CD4-positive, alpha-beta T cell (primary cell): ENCODE measurements around the gene GDF9. TPM values are rescaled to one million over a fixed set of nuclear protein-coding genes. Genes with fewer than 3 reads are reported as not detected.
A peak's percentile ranks its signal among the peaks of the same experiment; 100 is the strongest.

ENCODE experiments used
- ATAC-seq: fragments of 200-7000 bp; cut with Tn5 transposase; one replicate; pipeline ENCODE4 v1.10.0; 2022; ENCODE audit warnings: mild to moderate bottlenecking; ENCODE audit not compliant: poor library complexity
- CTCF ChIA-PET: fragments of 350-600 bp; sonication (Branson Sonifier 250); formaldehyde crosslinking; loops from one replicate; lab custom pipeline; 2021; ENCODE audit warnings: antibody characterized with exemption, inconsistent platforms; lab: Charles Lee
- POLR2A ChIA-PET: fragments of 350-600 bp; sonication (Branson Sonifier 250); formaldehyde crosslinking; loops from one replicate; lab custom pipeline; 2021; ENCODE audit warnings: antibody characterized with exemption, inconsistent platforms; lab: Charles Lee
- DNase-seq, 14 experiments: peaks; one replicate each; pipeline ENCODE4 v3.0.0-alpha.2; 2013 to 2020; ENCODE audit warnings: mixed read lengths in 2 of 14
- H3K27ac ChIP-seq, 2 donors: one replicate each; pipeline versions ENCODE4 v1.5.1 to v1.7.0; 2013; ENCODE audit warnings: low read length in 2 of 2, low read depth in 1 of 2, mild to moderate bottlenecking in 1 of 2
- H3K27me3 ChIP-seq, 2 experiments: 1 replicate in 1 of 2; 2 replicates in 1 of 2; pipeline versions ENCODE4 v1.6.1 to v1.7.0; 2013; ENCODE audit warnings: low read length in 2 of 2, control low read depth in 1 of 2, mild to moderate bottlenecking in 1 of 2, moderate library complexity in 1 of 2; ENCODE audit not compliant: insufficient read depth in 2 of 2, control insufficient read depth in 1 of 2
- H3K36me3 ChIP-seq: one replicate; pipeline ENCODE4 v1.6.1; 2013; ENCODE audit warnings: low read length, control low read depth; ENCODE audit not compliant: insufficient read depth
- H3K4me1 ChIP-seq: one replicate; pipeline ENCODE4 v1.6.1; 2013; ENCODE audit warnings: low read length, control low read depth; ENCODE audit not compliant: insufficient read depth
- H3K4me3 ChIP-seq: one replicate; pipeline ENCODE4 v1.5.1; 2013; ENCODE audit warnings: mild to moderate bottlenecking, low read length, moderate library complexity
- H3K9me3 ChIP-seq, 2 experiments: 1 replicate in 1 of 2; 2 replicates in 1 of 2; pipeline versions ENCODE4 v1.6.1 to v1.7.0; 2013; ENCODE audit warnings: low read length in 2 of 2, mild to moderate bottlenecking in 2 of 2, control low read depth in 1 of 2, moderate library complexity in 1 of 2; ENCODE audit not compliant: control insufficient read depth in 1 of 2, insufficient read depth in 1 of 2
- H3K27ac Mint-ChIP-seq: one replicate; pipeline ENCODE4 v1.8.0; 2020; ENCODE audit warnings: mixed read lengths
- H3K27me3 Mint-ChIP-seq: one replicate; pipeline ENCODE4 v1.8.0; 2021; ENCODE audit warnings: mixed read lengths
- H3K36me3 Mint-ChIP-seq: one replicate; pipeline ENCODE4 v1.8.0; 2021; ENCODE audit warnings: low read depth, mixed read lengths
- H3K4me1 Mint-ChIP-seq: one replicate; pipeline ENCODE4 v1.8.0; 2021; ENCODE audit warnings: low read depth, mixed read lengths
- H3K4me3 Mint-ChIP-seq: one replicate; pipeline ENCODE4 v1.8.0; 2020; ENCODE audit warnings: mild to moderate bottlenecking, mixed read lengths
- H3K9me3 Mint-ChIP-seq: one replicate; pipeline ENCODE4 v1.8.0; 2020; ENCODE audit warnings: mixed read lengths
- CTCF ChIP-seq: fragments of 200-600 bp; IDR thresholded peaks from one replicate; pipeline ENCODE4 v1.8.0; 2022; ENCODE audit warnings: antibody characterized with exemption, mild to moderate bottlenecking
- intact Hi-C, 2 experiments: fragments of 100-400 bp; cut with DNase I in 1 of 2; cut with micrococcal nuclease in 1 of 2; formaldehyde crosslinking; loops; one replicate each; pipeline versions ENCODE4 v1.15.1 to v1.9.0; 2023 to 2025; cut with DNase I, micrococcal nuclease
- total RNA-seq, 174 experiments: library from RNA in 2 of 174; stranded (reverse) in 2 of 174; gene quantifications; one replicate each; pipeline ENCODE4 v1.2.3 and lab custom pipeline; 2021 to 2026

GDF9 gene
- total RNA-seq, 2 experiments from 2014 or later: 0.91 to 1.6 TPM

- no peaks in the 10 kb centered on the region for H3K36me3 Mint-ChIP-seq
- peaks cover 0 to 5% of the 10 kb centered on the region in 2 experiments for H3K9me3 ChIP-seq
- H3K27me3 ChIP-seq: peaks cover 28 to 40% of the 10 kb centered on the region in 2 experiments
- H3K27ac Mint-ChIP-seq: no peak overlapping the region
- no peaks in the 10 kb centered on the region for H3K9me3 Mint-ChIP-seq
- no peaks in the 10 kb centered on the region for H3K36me3 ChIP-seq
- H3K4me1 ChIP-seq: peaks cover 12% of the 10 kb centered on the region
- H3K27ac ChIP-seq: no peak overlapping the region
- peaks cover 54% of the 10 kb centered on the region for H3K27me3 Mint-ChIP-seq
- intact Hi-C loops: loop anchor here in 1 of 2 experiments (5.0 kb wide), 1 partner anchor 51 kb away; no protein-coding TSS in a partner anchor
- CTCF ChIA-PET: interaction anchor here (1.0 to 1.7 kb wide), 3 partner anchors 11 to 52 kb away, joined by 4 to 13 read pairs (median 6); no protein-coding TSS in a partner anchor
- no peak overlapping the region for H3K4me3 ChIP-seq
- ATAC-seq (no peak), DNase-seq (no peak)
- peak overlapping the region; percentile 86 for H3K4me3 Mint-ChIP-seq
- TF ChIP-seq CTCF: no peak
- peaks cover 17% of the 10 kb centered on the region for H3K4me1 Mint-ChIP-seq
- POLR2A ChIA-PET: no interaction called here
Measured at GRCh38 chr5:132831095-132831860, 35.0 kb downstream of the GDF9 start.

DNA sequence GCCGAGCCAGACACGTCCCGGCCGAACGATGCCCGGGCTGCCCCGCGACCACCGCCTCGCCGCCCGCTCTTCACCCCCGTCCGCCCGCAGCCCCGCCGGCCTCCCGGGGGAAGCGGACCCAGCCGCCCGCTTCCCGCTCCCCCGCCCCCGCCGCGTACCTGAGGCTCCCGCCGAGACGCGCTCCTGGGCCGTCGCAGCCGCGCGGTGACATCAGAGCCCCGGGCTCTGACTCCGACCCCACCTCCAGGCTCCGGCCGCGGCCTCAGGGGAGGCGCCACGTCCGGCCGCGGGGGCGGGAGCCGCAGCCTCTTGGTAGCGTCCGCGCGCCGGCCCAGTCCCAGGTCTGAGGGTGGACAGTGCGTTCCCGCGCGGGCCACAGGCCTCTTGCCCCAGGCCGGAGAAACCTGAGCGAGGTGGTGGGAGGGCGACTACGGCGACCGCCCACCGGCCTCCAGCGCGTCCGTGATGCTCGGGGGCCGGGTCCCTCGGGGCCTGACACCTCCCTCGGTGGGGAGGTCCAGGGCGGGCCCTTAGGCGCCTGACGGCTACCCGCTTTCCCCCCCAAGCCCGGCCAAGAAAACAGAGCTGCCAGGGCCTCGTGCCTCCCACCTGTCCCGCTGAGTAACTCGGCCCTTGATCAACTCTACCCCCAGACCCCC, 35.7 kb downstream of the GDF9 start, which contains the start of gene SHROOM1:
SHROOM1 (minus strand) TSS at position 212 of the 659 bp plus-strand sequence. CDS start 4,507 bp downstream, outside the sequence.
- Mint-ChIP-seq H3K36me3 (no peaks in the 10 kb centered on the region), H3K4me1 (peaks cover 17% of the 10 kb centered on the region), H3K9me3 (no peaks in the 10 kb centered on the region), H3K27me3 (peaks cover 59% of the 10 kb centered on the region), H3K27ac (no peak within 1 kb of the TSS), H3K4me3 (peak within 1 kb of the TSS; percentile 89)
- Histone ChIP-seq H3K36me3 (no peaks in the 10 kb centered on the region), H3K27me3 (peaks cover 33 to 46% of the 10 kb centered on the region in 2 experiments), H3K27ac (no peak within 1 kb of the TSS), H3K9me3 (peaks cover 0 to 5% of the 10 kb centered on the region in 2 experiments), H3K4me1 (peaks cover 17% of the 10 kb centered on the region), H3K4me3 (peak within 1 kb of the TSS; percentile 40)
- ATAC-seq (peak; percentile 32), DNase-seq (peak in 3 of 14 experiments; percentile 23 to 50 (median 49))
- POLR2A ChIA-PET: interaction anchor here (1.1 kb wide), 1 partner anchor 17 kb away, joined by 5 read pairs; the partner anchor contains the start of gene SOWAHA
- intact Hi-C loops: loop anchor here (1.0 to 5.0 kb wide), 2 partner anchors 52 to 53 kb away; no protein-coding TSS in a partner anchor
- CTCF ChIA-PET: interaction anchor here (0.6 to 1.7 kb wide), 8 partner anchors 9 to 83 kb away, joined by 3 to 13 read pairs (median 4); partner anchors contain the start of genes CCNI2, GDF9 and UQCRQ
- no peak for TF ChIP-seq CTCF
